SK-N-SH (cell line): ENCODE data around the gene THEMIS.

Source experiments
- CHD2 ChIP-seq: fragments of 150-350 bp; IDR thresholded peaks from 2 replicates; pipeline ENCODE4 v1.6.1; 2018; ENCODE audit warnings: low read length; ENCODE audit not compliant: partially characterized antibody
- EP300 ChIP-seq, 2 experiments: IDR thresholded peaks; 2 replicates each; pipeline versions ENCODE4 v1.4.0 to v1.6.1; 2012; ENCODE audit warnings: borderline replicate concordance in 1 of 2, low read depth in 1 of 2, low read length in 1 of 2
- MEF2A ChIP-seq: IDR thresholded peaks from 2 replicates; pipeline ENCODE4 v1.4.0; 2012; ENCODE audit warnings: low read depth, borderline replicate concordance
- RAD21 ChIP-seq: IDR thresholded peaks from 2 replicates; pipeline ENCODE4 v1.6.1; 2012; ENCODE audit warnings: mild to moderate bottlenecking, low read length
- TAF1 ChIP-seq: IDR thresholded peaks from 2 replicates; pipeline ENCODE4 v1.6.1; 2012; ENCODE audit warnings: low read depth, mild to moderate bottlenecking, low read length, moderate library complexity, borderline replicate concordance
- TF ChIP-seq, protein P1 (sequence below): fragments of 200-600 bp; sonication (generic); IDR thresholded peaks from 2 replicates; pipeline ENCODE4 v1.6.1; 2017; ENCODE audit warnings: antibody characterized with exemption, mild to moderate bottlenecking, moderate library complexity
- TF ChIP-seq, protein P2 (sequence below): IDR thresholded peaks from 2 replicates; pipeline ENCODE4 v1.4.0; 2012; ENCODE audit warnings: low read depth
- TF ChIP-seq, protein P3 (sequence below): IDR thresholded peaks from 2 replicates; pipeline ENCODE4 v1.6.1; 2012; ENCODE audit warnings: mild to moderate bottlenecking, low read depth, low read length, moderate library complexity
- TF ChIP-seq, protein P4 (sequence below): fragments of 150-350 bp; IDR thresholded peaks from 2 replicates; pipeline ENCODE4 v1.6.1; 2016; ENCODE audit warnings: mild to moderate bottlenecking, low read depth, low read length

DNA sequence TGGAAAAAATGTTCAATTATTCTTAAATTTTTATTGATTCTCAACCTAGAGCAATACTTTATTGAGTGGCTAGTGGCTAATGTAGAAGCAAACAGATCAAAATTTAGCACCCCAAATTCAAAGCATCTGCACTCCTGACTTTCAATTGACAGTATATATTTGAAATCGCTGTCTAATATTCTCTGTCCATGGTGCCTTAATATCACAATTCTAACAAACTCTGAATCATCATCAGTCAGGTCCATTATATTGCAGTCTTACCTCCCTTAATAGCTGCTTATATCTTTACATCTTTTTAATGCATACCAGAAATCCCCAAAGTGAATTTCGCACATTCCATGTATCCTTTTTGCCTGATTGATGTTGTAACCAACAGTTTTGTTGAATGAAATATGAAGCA is 134.9 kb downstream of the THEMIS start:
- no peak for TF ChIP-seq MEF2A
- TF ChIP-seq, protein P1, sequence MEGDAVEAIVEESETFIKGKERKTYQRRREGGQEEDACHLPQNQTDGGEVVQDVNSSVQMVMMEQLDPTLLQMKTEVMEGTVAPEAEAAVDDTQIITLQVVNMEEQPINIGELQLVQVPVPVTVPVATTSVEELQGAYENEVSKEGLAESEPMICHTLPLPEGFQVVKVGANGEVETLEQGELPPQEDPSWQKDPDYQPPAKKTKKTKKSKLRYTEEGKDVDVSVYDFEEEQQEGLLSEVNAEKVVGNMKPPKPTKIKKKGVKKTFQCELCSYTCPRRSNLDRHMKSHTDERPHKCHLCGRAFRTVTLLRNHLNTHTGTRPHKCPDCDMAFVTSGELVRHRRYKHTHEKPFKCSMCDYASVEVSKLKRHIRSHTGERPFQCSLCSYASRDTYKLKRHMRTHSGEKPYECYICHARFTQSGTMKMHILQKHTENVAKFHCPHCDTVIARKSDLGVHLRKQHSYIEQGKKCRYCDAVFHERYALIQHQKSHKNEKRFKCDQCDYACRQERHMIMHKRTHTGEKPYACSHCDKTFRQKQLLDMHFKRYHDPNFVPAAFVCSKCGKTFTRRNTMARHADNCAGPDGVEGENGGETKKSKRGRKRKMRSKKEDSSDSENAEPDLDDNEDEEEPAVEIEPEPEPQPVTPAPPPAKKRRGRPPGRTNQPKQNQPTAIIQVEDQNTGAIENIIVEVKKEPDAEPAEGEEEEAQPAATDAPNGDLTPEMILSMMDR = no peak
- TF ChIP-seq TAF1 = no peak
- no peak for TF ChIP-seq RAD21
- TF ChIP-seq, protein P2, sequence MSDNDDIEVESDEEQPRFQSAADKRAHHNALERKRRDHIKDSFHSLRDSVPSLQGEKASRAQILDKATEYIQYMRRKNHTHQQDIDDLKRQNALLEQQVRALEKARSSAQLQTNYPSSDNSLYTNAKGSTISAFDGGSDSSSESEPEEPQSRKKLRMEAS = no peak
- no peak for TF ChIP-seq EP300 (IDR thresholded peaks at IDR 0.05; ENCODE audit: borderline replicate concordance in 1 of 2, low read depth in 1 of 2, low read length in 1 of 2)
- TF ChIP-seq, protein P3, sequence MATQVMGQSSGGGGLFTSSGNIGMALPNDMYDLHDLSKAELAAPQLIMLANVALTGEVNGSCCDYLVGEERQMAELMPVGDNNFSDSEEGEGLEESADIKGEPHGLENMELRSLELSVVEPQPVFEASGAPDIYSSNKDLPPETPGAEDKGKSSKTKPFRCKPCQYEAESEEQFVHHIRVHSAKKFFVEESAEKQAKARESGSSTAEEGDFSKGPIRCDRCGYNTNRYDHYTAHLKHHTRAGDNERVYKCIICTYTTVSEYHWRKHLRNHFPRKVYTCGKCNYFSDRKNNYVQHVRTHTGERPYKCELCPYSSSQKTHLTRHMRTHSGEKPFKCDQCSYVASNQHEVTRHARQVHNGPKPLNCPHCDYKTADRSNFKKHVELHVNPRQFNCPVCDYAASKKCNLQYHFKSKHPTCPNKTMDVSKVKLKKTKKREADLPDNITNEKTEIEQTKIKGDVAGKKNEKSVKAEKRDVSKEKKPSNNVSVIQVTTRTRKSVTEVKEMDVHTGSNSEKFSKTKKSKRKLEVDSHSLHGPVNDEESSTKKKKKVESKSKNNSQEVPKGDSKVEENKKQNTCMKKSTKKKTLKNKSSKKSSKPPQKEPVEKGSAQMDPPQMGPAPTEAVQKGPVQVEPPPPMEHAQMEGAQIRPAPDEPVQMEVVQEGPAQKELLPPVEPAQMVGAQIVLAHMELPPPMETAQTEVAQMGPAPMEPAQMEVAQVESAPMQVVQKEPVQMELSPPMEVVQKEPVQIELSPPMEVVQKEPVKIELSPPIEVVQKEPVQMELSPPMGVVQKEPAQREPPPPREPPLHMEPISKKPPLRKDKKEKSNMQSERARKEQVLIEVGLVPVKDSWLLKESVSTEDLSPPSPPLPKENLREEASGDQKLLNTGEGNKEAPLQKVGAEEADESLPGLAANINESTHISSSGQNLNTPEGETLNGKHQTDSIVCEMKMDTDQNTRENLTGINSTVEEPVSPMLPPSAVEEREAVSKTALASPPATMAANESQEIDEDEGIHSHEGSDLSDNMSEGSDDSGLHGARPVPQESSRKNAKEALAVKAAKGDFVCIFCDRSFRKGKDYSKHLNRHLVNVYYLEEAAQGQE = no peak
- TF ChIP-seq CHD2 = no peak
- TF ChIP-seq, protein P4, sequence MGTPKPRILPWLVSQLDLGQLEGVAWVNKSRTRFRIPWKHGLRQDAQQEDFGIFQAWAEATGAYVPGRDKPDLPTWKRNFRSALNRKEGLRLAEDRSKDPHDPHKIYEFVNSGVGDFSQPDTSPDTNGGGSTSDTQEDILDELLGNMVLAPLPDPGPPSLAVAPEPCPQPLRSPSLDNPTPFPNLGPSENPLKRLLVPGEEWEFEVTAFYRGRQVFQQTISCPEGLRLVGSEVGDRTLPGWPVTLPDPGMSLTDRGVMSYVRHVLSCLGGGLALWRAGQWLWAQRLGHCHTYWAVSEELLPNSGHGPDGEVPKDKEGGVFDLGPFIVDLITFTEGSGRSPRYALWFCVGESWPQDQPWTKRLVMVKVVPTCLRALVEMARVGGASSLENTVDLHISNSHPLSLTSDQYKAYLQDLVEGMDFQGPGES = no peak
